ENCODE data around the gene OPTC.

DNA sequence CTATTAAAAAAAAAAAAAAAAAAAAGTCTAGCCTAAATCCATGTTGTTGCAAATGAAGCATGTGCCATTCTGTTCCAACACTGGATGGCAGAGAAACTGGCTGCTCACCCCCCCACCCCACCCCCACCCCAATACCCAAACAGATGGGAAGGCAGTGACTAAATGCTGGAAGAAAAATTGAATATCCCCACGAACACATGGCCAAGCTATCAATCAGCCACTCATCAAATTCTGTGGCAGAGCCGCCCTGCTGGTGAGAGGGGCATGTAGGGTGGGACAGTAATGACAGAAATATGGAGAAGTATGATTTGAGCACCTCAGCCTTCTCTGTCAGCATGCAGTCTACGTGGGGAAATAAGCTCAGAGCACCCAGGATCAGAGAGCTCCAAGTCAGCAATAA lies 34.1 kb downstream of the OPTC start:
- TF ChIP-seq, protein P1, sequence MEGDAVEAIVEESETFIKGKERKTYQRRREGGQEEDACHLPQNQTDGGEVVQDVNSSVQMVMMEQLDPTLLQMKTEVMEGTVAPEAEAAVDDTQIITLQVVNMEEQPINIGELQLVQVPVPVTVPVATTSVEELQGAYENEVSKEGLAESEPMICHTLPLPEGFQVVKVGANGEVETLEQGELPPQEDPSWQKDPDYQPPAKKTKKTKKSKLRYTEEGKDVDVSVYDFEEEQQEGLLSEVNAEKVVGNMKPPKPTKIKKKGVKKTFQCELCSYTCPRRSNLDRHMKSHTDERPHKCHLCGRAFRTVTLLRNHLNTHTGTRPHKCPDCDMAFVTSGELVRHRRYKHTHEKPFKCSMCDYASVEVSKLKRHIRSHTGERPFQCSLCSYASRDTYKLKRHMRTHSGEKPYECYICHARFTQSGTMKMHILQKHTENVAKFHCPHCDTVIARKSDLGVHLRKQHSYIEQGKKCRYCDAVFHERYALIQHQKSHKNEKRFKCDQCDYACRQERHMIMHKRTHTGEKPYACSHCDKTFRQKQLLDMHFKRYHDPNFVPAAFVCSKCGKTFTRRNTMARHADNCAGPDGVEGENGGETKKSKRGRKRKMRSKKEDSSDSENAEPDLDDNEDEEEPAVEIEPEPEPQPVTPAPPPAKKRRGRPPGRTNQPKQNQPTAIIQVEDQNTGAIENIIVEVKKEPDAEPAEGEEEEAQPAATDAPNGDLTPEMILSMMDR (IDR thresholded peaks at IDR 0.05), result no peak
- no peak for TF ChIP-seq POLR2A (IDR thresholded peaks at IDR 0.05)

Measured in ovary (tissue), 3 donors.